VCaP (cell line): ENCODE data around the gene HMCN2.
A peak's percentile ranks its signal among the peaks of the same experiment; 100 is the strongest.

Experiments
- H3K27ac ChIP-seq: fragments of 450-650 bp; 2 replicates; pipeline ENCODE4 v1.5.1; 2017
- TF ChIP-seq, protein P1 (sequence below): fragments of 450-650 bp; conservative IDR thresholded peaks from 2 replicates; pipeline ENCODE4 v1.5.1; 2017; ENCODE audit warnings: mild to moderate bottlenecking, moderate library complexity

HMCN2 gene

DNA sequence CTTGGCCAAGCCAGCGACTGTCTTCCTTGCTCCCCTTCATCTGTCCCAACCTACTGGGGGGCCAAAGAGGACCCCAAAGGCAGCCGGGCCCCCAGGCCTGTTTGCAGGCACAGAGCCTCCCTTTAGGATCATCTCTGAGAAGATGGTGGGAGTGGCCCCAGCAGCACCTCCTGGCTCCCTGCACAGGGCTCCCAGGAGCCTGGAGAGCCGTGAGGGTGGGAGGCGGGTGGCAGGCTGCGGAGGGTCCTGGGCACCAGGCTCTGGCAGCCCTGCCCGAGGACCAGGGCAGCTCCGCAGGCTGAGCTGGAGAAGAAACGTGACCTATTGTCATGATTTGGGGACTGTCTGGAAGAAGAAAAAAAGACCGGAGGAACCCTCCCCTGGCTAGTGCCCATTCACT, 212.6 kb downstream of the HMCN2 start:
- H3K27ac ChIP-seq, result no peak overlapping the region
- TF ChIP-seq, protein P1, sequence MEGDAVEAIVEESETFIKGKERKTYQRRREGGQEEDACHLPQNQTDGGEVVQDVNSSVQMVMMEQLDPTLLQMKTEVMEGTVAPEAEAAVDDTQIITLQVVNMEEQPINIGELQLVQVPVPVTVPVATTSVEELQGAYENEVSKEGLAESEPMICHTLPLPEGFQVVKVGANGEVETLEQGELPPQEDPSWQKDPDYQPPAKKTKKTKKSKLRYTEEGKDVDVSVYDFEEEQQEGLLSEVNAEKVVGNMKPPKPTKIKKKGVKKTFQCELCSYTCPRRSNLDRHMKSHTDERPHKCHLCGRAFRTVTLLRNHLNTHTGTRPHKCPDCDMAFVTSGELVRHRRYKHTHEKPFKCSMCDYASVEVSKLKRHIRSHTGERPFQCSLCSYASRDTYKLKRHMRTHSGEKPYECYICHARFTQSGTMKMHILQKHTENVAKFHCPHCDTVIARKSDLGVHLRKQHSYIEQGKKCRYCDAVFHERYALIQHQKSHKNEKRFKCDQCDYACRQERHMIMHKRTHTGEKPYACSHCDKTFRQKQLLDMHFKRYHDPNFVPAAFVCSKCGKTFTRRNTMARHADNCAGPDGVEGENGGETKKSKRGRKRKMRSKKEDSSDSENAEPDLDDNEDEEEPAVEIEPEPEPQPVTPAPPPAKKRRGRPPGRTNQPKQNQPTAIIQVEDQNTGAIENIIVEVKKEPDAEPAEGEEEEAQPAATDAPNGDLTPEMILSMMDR, result no peak

DNA sequence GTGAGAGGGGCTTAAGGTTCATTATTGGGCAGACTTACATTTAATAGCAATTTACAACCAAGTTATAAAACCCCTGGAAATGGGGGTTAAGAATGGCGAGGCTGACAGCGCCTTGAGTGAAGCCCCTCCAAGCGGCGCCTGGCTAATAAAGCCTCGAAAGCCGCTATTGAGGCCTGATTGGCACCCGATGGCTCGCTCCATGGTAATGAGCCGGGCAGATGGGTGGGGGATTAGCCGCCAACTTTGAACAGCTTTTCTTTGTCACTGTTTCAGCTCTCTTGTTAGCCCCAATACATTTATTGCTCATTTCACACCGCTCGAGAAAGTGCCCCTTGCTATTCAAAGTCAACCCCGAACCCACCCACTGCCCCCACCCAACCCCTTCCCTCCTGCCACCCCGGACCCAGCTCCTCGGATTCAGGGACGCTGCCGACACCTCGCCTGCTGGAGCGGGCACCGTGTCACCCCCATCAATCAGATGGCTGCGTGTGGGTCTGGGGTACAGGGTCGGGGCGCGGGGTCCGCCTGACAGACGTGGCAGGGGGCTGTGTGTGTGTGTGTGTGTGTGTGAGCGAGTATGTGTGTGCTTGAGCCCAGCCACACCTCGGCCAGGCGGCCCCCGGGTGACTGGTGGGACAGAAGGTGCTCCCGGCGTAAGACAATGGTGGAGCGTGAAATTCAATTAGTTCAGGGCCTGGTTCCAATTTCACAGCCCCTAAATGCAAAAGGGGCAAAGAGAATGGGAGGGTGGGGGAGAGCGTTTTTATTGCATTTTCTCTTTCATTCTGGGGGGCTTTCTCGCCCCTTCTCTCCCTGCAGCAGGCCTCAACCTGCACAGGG, 213.4 kb downstream of the HMCN2 start:
- H3K27ac ChIP-seq, result no peak overlapping the region
- TF ChIP-seq, protein P1, result no peak

DNA sequence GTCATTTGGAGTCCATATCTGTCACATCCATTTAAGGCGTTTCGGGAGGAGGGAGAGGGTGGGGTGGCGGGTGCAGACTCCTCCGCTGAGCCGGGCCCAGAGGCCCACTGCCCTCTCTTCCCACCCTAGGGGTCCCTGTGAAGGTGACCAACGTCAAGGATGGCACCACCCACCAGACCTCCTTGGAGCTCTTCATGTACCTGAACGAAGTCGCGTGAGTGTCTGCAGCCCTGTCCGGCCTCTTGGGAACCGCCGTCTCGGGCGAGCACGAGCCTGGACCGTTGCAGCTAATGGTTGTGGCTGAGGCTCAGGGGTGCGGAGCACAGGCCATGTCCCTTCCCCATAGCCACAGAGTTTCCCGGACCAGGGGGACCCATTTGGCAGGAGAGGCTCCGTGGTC, 214.0 kb downstream of the HMCN2 start:
- TF ChIP-seq, protein P1, result no peak

DNA sequence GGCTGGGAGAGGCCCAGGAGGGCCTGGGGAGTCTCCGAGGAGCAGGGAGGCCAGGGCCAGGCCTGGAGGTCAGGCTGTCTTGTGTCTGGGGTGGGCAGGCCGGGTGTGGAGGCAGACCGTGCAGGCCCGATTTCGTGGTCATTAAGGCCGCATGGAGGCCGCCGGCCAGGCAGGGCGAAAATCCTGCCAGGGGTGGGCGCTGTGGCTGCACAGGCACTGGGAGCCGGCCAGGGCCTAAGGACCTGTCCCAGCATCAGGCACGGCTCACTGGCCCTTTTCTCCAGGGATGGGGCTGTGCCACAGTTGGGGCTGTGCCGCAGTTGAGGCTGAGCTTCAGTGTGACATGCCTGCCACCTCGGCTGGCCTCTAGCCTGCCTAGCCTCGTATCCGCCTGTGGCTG, 215.1 kb downstream of the HMCN2 start:
- H3K27ac ChIP-seq, result no peak overlapping the region
- TF ChIP-seq, protein P1, result peak; percentile 22; the same call in 1 of the 2 replicates

More for the DNA sequence above, 214.0 kb downstream of the HMCN2 start:
- H3K27ac ChIP-seq, result no peak overlapping the region

DNA sequence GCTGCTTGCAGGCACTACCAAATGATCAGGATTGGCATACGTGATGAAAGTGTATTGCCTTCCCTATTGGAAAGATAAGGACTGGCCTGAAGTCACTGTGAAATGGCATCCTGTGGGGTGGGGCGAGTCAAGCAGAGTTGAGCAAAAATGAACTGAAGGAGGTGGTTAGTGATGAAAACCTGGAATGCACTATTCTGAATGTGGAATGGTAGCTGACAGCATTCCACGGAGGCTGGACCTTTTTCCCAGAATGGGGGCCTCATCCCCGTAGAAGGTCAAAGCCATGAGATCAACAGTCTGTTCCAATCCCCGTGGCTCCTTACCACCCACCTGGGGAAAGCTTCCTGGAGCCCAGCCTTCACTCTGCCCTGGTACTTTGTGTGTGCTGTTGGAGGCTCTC, 216.9 kb downstream of the HMCN2 start:
- TF ChIP-seq, protein P1, result no peak
- H3K27ac ChIP-seq, result no peak overlapping the region

DNA sequence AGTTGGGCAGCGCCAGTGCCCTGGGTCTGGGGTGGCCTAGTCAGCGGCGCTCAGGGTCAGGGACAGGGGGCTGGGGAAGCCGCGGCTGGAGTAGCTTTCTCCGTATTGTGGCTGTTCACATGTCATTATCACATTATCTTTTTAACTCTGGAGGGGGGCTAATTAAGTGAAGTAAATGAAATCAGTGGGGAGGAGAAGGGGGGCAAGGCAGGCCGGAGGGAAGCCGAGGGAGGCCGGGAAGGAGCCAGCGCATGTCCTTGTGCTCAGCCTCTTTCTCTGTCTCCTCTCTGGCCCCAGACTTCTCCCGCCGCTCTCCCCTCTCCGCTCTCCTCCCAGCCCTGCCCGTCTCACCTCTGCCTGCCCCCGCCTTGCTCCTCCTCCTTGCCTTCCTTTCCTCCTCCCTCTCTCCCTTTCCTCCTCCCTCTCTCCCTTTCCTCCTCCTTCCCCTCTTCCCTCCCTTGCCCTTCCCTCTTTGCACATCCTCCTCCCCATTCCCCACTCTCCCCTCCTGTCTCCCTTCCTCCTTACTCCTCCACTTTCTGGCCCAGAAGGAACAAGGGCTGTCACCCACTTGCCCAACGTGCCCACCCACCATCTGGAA, 217.9 kb downstream of the HMCN2 start:
- TF ChIP-seq, protein P1, result no peak
- H3K27ac ChIP-seq, result no peak overlapping the region
